ENCODE data around the gene NOTCH4. TPM values are rescaled to one million over a fixed set of nuclear protein-coding genes. Genes with fewer than 3 reads are reported as not detected.
A peak's percentile ranks its signal among the peaks of the same experiment; 100 is the strongest.

Gene NOTCH4
- total and polyA plus RNA-seq, 9 of the 15 experiments (the other 6 are each of a cell fraction or from before 2014, with no cell fraction given): 0.24 to 4.3 (median 1.7) TPM

DNA sequence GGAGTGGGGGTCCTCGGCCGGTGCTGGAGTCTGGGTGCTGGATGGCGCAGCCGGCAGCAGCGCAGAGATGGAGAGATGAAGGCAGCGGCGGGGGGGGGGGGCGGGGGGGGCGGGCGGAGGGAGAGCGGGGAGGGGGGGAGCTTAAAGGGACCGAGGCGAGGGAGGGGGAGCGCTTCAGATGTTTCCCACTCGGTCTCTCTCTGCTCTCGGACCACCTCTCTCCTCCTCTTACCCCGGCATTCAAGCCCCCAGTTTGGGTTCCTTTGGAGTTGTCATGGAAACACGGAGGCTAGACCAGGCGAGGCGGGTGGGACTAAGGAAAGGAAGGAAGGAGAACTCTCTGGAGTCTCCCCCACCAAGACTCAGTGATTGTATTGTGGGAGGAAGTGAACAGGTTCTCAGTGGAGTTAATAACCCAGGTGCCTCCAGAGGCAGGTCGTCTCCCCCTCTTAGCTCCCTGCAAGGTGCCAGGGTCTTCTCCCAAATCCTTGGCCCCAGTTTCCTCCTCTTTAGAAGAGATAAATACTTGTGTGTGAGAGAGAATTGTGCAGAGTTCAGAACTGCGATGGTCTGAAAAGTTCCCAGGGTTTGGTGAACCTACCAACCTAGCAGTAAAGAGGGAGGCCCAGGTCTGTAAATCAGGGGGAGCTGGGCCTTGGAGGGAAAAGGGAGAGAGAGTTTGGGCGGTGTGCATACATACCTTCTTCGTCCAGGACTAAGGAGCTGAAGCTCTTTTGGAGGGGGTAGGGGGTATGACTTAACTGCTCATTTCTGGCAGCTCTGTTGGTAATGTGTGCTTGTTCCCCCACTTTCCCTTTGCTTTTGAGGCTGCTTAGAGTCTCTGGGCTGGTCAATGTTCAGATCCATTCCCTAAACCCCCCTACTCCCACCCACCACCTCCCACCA is 71.8 kb downstream of the NOTCH4 start, which contains the start of gene PRRT1 (continued):
- TF ChIP-seq, protein P1, sequence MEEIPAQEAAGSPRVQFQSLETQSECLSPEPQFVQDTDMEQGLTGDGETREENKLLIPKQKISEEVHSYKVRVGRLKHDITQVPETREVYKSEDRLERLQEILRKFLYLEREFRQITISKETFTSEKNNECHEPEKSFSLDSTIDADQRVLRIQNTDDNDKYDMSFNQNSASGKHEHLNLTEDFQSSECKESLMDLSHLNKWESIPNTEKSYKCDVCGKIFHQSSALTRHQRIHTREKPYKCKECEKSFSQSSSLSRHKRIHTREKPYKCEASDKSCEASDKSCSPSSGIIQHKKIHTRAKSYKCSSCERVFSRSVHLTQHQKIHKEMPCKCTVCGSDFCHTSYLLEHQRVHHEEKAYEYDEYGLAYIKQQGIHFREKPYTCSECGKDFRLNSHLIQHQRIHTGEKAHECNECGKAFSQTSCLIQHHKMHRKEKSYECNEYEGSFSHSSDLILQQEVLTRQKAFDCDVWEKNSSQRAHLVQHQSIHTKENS (CRISPR knock-in tag; IDR thresholded peaks at IDR 0.05): no peak
- TF ChIP-seq ZNF589 (CRISPR knock-in tag; IDR thresholded peaks at IDR 0.05; ENCODE audit: low read depth): no peak
- TF ChIP-seq, protein P2, sequence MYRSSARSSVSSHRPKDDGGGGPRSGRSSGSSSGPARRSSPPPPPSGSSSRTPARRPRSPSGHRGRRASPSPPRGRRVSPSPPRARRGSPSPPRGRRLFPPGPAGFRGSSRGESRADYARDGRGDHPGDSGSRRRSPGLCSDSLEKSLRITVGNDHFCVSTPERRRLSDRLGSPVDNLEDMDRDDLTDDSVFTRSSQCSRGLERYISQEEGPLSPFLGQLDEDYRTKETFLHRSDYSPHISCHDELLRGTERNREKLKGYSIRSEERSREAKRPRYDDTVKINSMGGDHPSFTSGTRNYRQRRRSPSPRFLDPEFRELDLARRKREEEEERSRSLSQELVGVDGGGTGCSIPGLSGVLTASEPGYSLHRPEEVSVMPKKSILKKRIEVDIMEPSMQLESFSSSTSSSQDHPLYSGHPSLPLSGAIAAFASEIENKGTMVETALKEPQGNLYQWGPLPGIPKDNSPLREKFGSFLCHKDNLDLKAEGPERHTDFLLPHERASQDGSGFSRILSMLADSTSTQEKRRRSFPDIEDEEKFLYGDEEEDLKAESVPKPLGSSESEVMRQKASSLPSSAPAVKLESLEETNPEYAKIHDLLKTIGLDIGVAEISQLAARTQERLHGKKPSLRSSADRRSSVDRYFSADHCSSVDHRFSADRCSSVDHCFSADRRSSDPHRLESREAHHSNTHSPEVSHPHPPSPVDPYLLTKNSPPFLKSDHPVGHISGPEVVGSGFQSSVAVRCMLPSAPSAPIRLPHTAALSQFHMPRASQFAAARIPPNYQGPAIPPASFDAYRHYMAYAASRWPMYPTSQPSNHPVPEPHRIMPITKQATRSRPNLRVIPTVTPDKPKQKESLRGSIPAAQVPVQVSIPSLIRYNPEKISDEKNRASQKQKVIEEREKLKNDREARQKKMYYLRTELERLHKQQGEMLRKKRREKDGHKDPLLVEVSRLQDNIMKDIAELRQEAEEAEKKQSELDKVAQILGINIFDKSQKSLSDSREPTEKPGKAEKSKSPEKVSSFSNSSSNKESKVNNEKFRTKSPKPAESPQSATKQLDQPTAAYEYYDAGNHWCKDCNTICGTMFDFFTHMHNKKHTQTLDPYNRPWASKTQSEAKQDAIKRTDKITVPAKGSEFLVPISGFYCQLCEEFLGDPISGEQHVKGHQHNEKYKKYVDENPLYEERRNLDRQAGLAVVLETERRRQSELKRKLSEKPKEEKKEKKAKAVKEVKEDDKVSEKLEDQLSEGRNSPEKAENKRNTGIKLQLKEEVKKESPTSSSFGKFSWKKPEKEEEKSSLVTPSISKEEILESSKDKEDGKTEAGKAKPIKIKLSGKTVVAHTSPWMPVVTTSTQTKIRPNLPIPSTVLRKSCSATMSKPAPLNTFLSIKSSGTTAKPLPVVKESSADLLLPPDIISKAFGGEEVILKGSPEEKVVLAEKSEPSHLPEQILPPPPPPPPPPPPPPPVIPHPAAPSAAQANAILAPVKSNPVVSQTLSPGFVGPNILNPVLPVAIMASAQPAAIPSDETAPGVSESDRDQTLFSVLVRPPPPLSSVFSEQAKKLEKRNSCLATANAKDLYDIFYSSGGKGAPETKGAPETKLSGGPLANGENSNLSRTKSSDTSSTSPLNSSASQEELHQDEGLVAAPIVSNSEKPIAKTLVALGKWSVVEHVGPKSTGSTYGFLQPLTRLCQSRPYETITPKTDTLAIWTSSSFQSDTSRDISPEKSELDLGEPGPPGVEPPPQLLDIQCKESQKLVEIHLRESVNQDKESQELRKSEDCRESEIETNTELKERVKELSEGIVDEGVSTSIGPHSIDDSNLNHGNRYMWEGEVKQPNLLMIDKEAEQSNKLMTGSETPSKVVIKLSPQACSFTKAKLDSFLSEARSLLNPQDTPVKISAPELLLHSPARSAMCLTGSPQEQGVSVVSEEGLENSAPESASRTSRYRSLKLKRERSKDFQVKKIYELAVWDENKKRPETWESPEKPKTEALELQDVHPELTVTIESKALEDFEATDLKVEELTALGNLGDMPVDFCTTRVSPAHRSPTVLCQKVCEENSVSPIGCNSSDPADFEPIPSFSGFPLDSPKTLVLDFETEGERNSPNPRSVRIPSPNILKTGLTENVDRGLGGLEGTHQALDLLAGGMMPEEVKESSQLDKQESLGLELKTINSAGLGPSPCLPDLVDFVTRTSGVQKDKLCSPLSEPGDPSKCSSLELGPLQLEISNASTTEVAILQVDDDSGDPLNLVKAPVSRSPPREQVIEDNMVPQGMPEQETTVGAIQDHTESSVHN (IDR thresholded peaks at IDR 0.05; ENCODE audit: borderline replicate concordance in 1 of 2, low read depth in 1 of 2): no peak
- TF ChIP-seq, protein P3, sequence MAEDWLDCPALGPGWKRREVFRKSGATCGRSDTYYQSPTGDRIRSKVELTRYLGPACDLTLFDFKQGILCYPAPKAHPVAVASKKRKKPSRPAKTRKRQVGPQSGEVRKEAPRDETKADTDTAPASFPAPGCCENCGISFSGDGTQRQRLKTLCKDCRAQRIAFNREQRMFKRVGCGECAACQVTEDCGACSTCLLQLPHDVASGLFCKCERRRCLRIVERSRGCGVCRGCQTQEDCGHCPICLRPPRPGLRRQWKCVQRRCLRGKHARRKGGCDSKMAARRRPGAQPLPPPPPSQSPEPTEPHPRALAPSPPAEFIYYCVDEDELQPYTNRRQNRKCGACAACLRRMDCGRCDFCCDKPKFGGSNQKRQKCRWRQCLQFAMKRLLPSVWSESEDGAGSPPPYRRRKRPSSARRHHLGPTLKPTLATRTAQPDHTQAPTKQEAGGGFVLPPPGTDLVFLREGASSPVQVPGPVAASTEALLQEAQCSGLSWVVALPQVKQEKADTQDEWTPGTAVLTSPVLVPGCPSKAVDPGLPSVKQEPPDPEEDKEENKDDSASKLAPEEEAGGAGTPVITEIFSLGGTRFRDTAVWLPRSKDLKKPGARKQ (CRISPR knock-in tag; IDR thresholded peaks at IDR 0.05): 0 out of 2 replicates have a peak, but pooled peaks have one; percentile 41
- TF ChIP-seq SRSF7 (optimal IDR thresholded peaks at IDR 0.05; ENCODE audit: low read depth, low read length): no peak
- no peak for TF ChIP-seq HDAC3 (IDR thresholded peaks at IDR 0.05; ENCODE audit: borderline replicate concordance, partially characterized antibody)
- TF ChIP-seq OTX1 (CRISPR knock-in tag; IDR thresholded peaks at IDR 0.05): no peak
- TF ChIP-seq, protein P4, sequence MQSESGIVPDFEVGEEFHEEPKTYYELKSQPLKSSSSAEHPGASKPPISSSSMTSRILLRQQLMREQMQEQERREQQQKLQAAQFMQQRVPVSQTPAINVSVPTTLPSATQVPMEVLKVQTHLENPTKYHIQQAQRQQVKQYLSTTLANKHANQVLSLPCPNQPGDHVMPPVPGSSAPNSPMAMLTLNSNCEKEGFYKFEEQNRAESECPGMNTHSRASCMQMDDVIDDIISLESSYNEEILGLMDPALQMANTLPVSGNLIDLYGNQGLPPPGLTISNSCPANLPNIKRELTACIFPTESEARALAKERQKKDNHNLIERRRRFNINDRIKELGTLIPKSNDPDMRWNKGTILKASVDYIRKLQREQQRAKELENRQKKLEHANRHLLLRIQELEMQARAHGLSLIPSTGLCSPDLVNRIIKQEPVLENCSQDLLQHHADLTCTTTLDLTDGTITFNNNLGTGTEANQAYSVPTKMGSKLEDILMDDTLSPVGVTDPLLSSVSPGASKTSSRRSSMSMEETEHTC (IDR thresholded peaks at IDR 0.05): no peak
- TF ChIP-seq, protein P5, sequence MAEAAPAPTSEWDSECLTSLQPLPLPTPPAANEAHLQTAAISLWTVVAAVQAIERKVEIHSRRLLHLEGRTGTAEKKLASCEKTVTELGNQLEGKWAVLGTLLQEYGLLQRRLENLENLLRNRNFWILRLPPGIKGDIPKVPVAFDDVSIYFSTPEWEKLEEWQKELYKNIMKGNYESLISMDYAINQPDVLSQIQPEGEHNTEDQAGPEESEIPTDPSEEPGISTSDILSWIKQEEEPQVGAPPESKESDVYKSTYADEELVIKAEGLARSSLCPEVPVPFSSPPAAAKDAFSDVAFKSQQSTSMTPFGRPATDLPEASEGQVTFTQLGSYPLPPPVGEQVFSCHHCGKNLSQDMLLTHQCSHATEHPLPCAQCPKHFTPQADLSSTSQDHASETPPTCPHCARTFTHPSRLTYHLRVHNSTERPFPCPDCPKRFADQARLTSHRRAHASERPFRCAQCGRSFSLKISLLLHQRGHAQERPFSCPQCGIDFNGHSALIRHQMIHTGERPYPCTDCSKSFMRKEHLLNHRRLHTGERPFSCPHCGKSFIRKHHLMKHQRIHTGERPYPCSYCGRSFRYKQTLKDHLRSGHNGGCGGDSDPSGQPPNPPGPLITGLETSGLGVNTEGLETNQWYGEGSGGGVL (CRISPR knock-in tag; IDR thresholded peaks at IDR 0.05): no peak
- no peak for TF ChIP-seq BCL6 (CRISPR knock-in tag; IDR thresholded peaks at IDR 0.05)

All from K562 (cell line).